ENCODE data around the gene ZSWIM6. TPM values are rescaled to one million over a fixed set of nuclear protein-coding genes. Genes with fewer than 3 reads are reported as not detected.

The ZSWIM6 gene
- total and polyA plus RNA-seq, 2 experiments from 2014 or later, result 9.0 to 12.7 TPM

- Histone ChIP-seq H3K27ac (peak overlapping the region; percentile 24), H3K27me3 (no peaks in the 10 kb centered on the region), H3K4me1 (ENCODE audit: insufficient read depth) (peaks cover 6% of the 10 kb centered on the region), H3K4me3 (no peak overlapping the region), H2AFZ (no peak overlapping the region), H4K20me1 (ENCODE audit: insufficient read depth, poor library complexity, severe bottlenecking) (peaks cover 36% of the 10 kb centered on the region), H3K36me3 (replicated peaks; ENCODE audit: insufficient read depth, low read depth) (no peaks in the 10 kb centered on the region), H3K4me2 (no peak overlapping the region), H3K9me3 (ENCODE audit: low read depth) (no peaks in the 10 kb centered on the region), H3K9me2 (replicated peaks; ENCODE audit: insufficient read depth) (no peaks in the 10 kb centered on the region), H3K79me2 (peaks cover 91% of the 10 kb centered on the region)
- TF ChIP-seq CTCF (IDR thresholded peaks at IDR 0.05; ENCODE audit: poor library complexity) (no peak), EZH2 (IDR thresholded peaks at IDR 0.05; ENCODE audit: borderline replicate concordance) (no peak), EZH2phosphoT487 (IDR thresholded peaks at IDR 0.05; ENCODE audit: low read depth, severe bottlenecking, unreplicated experiment) (no peak)
- WGBS (ENCODE audit: low lambda C conversion rate, missing lambda C conversion rate), result 85% methylated on average over 1 of the region's 1 CpG
- no peak for DNase-seq (ENCODE audit: low spot score)
These were observed 84.4 kb downstream of the ZSWIM6 start for GRCh38 chr5:61416420-61416819.

- H3K4me2 ChIP-seq, result no peak overlapping the region
- no peak for DNase-seq (ENCODE audit: low spot score)
- H3K4me3 ChIP-seq, result no peak overlapping the region
- peaks cover 37% of the 10 kb centered on the region for H4K20me1 ChIP-seq (ENCODE audit: insufficient read depth, poor library complexity, severe bottlenecking)
- H3K4me1 ChIP-seq (ENCODE audit: insufficient read depth), result peaks cover 6% of the 10 kb centered on the region
- TF ChIP-seq EZH2phosphoT487 (IDR thresholded peaks at IDR 0.05; ENCODE audit: low read depth, severe bottlenecking, unreplicated experiment), result no peak
- TF ChIP-seq CTCF (IDR thresholded peaks at IDR 0.05; ENCODE audit: poor library complexity), result no peak
- TF ChIP-seq EZH2 (IDR thresholded peaks at IDR 0.05; ENCODE audit: borderline replicate concordance), result no peak
- H3K27ac ChIP-seq, result no peak overlapping the region
- peaks cover 91% of the 10 kb centered on the region for H3K79me2 ChIP-seq
- WGBS (ENCODE audit: low lambda C conversion rate, missing lambda C conversion rate), result 90% methylated on average over 3 of the region's 3 CpGs
- no peaks in the 10 kb centered on the region for H3K9me3 ChIP-seq (ENCODE audit: low read depth)
- no peaks in the 10 kb centered on the region for H3K27me3 ChIP-seq
- no peaks in the 10 kb centered on the region for H3K36me3 ChIP-seq (replicated peaks; ENCODE audit: insufficient read depth, low read depth)
- H2AFZ ChIP-seq, result no peak overlapping the region
- H3K9me2 ChIP-seq (replicated peaks; ENCODE audit: insufficient read depth), result no peaks in the 10 kb centered on the region
These were observed 85.3 kb downstream of the ZSWIM6 start for GRCh38 chr5:61417340-61417739.

- Histone ChIP-seq H3K9me3 (ENCODE audit: low read depth) (no peaks in the 10 kb centered on the region), H3K4me1 (ENCODE audit: insufficient read depth) (peaks cover 6% of the 10 kb centered on the region), H3K79me2 (peaks cover 91% of the 10 kb centered on the region)
These were observed 85.8 kb downstream of the ZSWIM6 start for GRCh38 chr5:61417851-61418250.

More at GRCh38 chr5:61417851-61418250, 85.8 kb downstream of the ZSWIM6 start:
- Histone ChIP-seq H3K27me3 (no peaks in the 10 kb centered on the region), H3K27ac (no peak overlapping the region), H3K4me2 (no peak overlapping the region), H3K9me2 (replicated peaks; ENCODE audit: insufficient read depth) (no peaks in the 10 kb centered on the region), H3K36me3 (replicated peaks; ENCODE audit: insufficient read depth, low read depth) (no peaks in the 10 kb centered on the region), H2AFZ (no peak overlapping the region), H4K20me1 (ENCODE audit: insufficient read depth, poor library complexity, severe bottlenecking) (peaks cover 32% of the 10 kb centered on the region), H3K4me3 (no peak overlapping the region)
- WGBS (ENCODE audit: low lambda C conversion rate, missing lambda C conversion rate), result 82% methylated on average over 1 of the region's 1 CpG
- TF ChIP-seq EZH2phosphoT487 (IDR thresholded peaks at IDR 0.05; ENCODE audit: low read depth, severe bottlenecking, unreplicated experiment) (no peak), EZH2 (IDR thresholded peaks at IDR 0.05; ENCODE audit: borderline replicate concordance) (no peak), CTCF (IDR thresholded peaks at IDR 0.05; ENCODE audit: poor library complexity) (no peak)
- DNase-seq (ENCODE audit: low spot score), result no peak
